CMK (cell line): ENCODE results near the gene PITPNC1.
"Not testable (repeated sequence)": the region's sequence is repeated elsewhere in the genome, so short reads cannot be mapped to it uniquely, and the experiment has no call there.

Source experiments
- DNase-seq: peaks from one replicate; pipeline ENCODE4 v3.0.0-alpha.2; 2010; ENCODE audit warnings: low read depth

The PITPNC1 gene

DNA sequence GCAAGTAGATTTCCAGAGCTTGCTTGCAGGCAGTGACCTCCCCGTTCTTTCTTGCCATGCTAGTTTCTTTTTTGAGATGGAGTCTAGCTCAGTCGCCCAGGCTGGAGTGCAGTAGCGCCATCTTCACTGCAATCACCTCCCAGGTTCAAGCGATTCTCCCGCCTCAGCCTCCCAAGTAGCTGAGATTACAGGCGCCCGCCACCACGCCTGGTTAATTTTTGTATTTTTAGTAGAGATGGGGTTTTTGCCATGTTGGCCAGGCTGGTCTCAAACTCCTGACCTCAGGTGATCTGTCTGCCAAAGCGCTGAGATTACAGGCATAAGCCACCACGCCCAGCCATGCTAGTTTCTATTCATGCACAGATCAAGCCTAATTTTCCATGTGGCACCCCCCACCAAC, 139.5 kb downstream of the PITPNC1 start:
- not testable (repeated sequence) for DNase-seq

- DNase-seq: no peak
These were observed 140.2 kb downstream of the PITPNC1 start for GRCh38 chr17:67517325-67517724.

GRCh38 chr17:67518876-67519275, 141.8 kb downstream of the PITPNC1 start:
- DNase-seq: no peak

DNA sequence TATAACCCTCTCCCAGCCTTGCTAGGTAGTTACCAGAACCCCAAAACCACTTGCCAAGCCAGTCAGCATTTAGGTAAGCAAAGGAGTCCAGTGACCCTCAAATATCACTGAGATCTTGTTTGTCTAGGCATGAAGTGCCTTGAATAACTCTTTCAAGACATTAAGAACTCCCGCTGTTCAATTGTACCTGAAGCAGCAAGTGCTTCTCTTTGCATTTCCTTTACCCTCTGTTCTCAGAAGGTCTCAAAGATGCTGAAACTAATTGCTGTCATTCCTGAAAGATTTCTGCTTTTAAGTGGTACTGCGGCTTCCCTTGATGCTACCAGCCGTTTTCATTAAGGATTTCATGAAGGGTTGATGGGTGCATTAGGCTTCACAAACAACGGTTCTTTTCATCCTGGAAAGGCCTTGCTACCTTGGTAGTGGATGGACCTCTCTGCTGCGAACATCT, 142.7 kb downstream of the PITPNC1 start:
- DNase-seq: no peak

- no peak for DNase-seq
These were observed 143.3 kb downstream of the PITPNC1 start for GRCh38 chr17:67520252-67520906.

DNA sequence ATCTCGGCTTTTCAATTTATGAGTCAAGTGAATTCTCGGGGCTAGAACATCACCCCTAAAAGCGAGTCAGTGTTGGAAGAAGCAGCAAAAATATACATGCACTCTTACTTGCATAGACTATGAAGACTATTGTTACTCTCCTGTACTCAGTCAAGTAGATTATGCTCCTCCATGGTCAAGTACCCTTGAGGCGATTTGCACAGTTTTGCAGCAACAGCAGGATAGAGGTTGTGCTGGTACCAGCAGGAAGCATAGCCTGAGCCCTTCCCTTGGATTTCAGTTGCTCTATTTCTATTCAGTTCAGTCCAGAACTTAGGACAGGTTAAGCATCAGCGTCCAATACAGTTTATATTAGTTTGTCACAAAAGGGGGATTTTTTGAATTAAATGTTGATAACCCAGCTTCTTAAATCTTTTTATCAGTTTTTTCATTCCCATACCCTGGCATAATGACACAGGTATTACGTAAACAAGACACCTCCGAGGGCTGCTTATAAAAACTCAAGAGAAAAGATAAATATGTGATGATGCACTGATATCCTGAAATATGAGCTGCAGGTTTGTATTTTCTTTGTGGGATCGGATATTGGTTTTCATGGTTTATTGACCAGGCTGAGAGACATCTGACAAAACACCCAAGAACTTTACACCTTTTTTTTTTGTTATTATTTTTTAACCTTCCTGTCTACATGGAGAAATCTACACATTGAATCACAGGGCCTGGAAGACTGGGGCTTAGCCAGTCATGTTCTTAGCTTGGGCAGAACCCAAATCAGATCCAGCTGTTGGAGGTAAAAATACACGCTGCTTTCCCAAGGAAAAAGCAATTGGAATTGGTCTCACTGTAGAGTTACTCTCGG, 144.1 kb downstream of the PITPNC1 start:
- no peak for DNase-seq

GRCh38 chr17:67521775-67522069, 144.6 kb downstream of the PITPNC1 start:
- no peak for DNase-seq

- DNase-seq: no peak
These were observed 146.0 kb downstream of the PITPNC1 start for GRCh38 chr17:67523101-67523500.

GRCh38 chr17:67525239-67526135, 148.4 kb downstream of the PITPNC1 start:
- DNase-seq: no peak

DNA sequence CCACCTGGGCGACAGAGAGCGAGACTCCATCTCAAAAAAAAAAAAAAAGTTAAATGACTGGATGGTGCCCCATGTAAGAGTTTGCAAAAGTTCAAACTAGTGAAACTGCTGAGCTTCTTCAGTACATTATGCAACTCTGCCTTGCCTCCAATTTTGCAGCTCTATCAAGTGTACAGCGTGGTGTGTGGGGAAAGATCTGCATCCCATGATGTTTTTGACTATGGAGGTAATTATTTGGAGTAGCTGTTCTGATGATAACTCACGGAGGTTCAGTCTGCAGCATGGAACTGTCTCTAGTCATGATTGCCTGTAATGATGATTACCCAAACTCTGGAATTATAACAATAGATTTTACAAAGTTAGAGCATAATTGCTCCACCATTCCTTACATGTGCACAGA, 149.6 kb downstream of the PITPNC1 start:
- DNase-seq: no peak

- DNase-seq: no peak
These were observed 151.8 kb downstream of the PITPNC1 start for GRCh38 chr17:67528751-67529436.

DNA sequence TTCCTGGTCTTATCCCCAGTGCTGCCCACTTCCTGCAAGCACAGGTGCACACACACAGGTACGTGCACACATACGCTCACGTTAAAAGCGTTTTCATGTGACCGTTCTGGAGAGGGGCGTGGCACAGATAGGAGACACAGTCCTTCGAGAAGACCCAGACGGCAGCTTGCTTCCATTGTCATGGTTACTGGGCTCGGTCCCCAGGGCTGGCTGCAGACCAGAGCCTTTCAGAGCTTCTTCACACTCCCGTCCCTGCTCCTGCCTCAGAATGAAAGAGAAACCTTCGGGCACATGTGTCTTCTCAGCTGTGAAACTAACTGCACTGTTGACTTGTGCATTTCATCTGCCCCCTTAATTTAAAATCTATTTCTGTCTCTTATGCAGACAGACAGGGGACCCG, 154.2 kb downstream of the PITPNC1 start:
- no peak for DNase-seq

DNA sequence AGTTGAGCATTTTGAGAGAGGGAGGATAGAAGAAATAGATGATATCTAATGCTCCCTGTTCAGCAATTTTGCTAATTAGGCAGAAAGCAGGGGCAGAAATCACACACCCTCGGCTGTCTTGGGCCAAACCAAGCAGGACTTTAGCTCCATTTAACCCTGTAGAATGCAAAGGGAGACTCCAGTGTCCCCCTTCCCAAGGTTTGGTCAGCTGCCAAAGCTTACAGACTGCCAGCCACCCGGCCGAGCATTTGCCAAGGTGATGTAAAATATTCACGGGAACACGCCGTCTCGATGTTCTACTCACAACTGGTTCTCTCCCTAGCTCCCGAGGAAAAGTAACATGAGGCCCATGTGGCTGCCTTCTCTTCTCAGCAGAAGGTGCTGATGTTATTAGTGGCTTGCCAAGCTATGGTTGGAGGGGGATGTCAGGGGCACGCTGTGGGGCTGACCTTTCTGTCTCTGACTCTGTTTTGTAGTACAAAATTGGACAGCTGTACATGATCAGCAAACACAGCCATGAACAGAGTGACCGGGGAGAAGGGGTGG, 155.3 kb downstream of the PITPNC1 start:
- DNase-seq: no peak

DNA sequence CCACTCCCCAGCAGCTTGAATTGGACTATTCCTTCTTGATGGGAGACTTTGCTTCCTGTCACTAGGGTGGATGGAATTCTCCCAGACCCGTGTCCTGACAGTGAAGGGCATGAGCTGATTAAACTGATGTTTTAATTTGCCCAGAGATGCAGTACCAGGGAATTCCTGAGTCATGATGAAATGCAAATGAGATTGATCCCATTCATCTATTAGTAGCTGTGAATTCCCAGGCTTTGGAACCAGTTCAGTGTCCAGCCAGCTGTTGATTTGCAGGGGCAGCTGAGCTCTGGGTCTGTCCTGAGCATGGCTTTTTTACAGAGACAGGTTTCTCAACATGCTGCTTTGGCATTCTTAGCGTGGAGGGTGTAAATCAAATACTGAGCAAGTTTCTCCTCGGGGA, 157.9 kb downstream of the PITPNC1 start:
- no peak for DNase-seq

DNA sequence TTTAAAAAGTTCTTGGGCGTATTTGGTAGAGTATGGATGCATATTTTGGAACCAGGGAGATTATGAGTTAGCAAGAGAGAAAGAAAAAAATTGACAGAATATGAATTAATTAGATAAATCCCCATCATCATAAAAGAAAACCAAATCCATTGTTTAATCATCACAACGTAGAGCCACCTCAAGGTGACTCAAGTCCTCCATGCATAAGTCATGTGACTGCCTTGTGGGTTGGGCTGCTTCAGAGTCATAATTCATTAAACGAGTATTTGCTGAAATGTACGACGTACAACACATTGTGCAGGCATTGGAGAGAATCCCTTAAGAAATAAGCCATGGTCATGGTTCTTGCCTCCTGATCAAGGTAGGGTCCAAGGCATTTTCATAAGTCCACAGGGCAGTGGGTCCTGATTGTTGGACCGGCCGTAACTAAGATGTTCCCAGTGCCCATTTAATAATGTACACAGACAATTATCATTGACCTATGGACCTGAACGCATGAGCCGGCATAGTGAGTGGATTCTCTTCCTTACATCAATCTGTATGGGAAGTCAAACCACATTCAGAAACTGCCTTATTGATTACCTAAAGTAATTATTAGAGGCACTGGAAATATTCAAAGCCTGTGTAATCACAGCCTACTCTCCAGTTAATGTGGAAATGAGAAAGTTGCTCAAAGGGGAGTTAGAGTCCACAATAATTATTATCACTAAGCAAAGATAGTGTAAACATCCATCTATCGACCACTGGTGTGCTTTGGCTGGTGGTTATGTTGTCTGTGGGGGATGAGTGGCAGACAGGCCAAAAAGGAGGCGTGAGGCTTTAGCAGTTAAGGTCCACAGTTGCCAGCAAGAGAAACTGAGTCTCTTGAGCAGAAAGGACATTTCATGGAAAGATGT, 165.4 kb downstream of the PITPNC1 start:
- DNase-seq: no peak

GRCh38 chr17:67544364-67544955, 167.4 kb downstream of the PITPNC1 start:
- DNase-seq: no peak

DNA sequence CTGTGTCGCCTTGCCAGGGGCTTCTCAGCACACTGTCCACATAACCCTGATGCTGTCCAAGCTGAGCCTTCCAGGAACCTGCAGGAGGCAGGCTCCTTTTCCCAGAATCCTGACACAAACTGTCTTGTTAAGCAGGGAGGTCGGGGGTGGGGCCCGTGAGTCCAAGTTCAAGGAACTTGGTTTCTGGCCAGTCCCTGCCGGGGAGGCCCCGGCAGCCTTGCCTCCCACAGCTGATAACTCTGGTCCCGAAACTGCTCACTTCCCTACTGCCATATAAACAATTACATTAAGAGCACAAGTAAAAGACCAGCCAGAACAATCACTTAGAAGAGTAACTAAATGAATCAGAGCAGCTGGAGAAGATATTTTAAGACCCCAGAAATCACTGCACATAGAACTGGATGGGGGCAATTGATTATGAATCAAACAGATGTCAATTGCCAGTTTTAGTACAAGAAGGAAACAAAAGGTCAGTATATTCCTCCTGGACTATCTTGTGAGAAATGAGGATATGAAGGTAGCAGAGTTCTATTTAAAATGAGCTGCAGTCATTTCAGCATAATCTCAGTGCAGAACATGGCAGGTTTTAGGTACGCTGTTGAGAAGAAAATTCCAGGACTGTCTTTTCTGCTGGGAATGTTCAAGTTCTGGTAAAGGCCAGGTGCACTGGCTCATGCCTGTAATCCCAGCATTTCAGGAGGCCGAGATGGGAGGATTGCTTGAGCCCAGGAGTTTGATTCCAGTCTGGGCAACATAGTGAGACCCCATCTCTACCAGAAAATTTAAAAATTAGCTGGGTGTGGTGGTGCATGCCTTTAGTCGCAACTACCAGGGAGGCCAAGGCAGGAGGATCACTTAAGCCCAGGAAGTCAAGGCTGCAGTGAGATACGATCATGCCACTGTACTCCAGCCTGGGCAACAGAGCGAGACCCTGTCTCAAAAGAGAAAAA, 169.8 kb downstream of the PITPNC1 start:
- no peak for DNase-seq

GRCh38 chr17:67548693-67549092, 171.6 kb downstream of the PITPNC1 start:
- no peak for DNase-seq

DNA sequence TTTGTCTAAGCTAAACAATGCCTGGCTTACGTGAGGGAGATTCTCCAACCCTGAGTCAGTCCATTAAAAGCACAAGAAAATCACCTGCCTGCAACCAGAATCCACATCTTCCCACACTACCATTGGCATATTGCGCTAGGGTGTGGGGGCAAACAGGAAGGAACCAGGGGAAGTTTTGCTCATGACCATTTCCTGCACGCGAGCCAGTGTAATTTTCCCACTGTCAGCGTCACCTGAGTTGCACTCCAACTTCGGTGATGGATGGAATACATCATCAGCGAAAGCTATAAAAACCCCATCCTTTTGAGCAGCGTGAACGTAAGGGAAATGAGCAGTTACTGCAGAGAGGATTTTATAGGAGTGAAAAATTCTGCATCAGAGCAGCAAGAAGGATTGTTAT, 172.7 kb downstream of the PITPNC1 start:
- DNase-seq: no peak
